Upper lobe of left lung (tissue), 4 donors: ENCODE results near the gene NSUN2.

ENCODE experiments used
- EP300 ChIP-seq, 4 donors: sonication (generic); formaldehyde crosslinking; IDR thresholded peaks; one replicate each; pipeline ENCODE4 v1.5.1; 2017; ENCODE audit warnings: antibody characterized with exemption in 4 of 4, control low read depth in 2 of 4
- POLR2AphosphoS5 ChIP-seq, 2 donors: sonication (generic); formaldehyde crosslinking; IDR thresholded peaks; one replicate each; pipeline ENCODE4 v1.5.1; 2017; ENCODE audit warnings: antibody characterized with exemption in 2 of 2
- TF ChIP-seq, protein P1 (sequence below), 6 experiments: fragments of 450-650 bp in 4 of 6; fragments of 200-600 bp in 2 of 6; sonication (generic) in 2 of 6; IDR thresholded peaks; one replicate each; pipeline ENCODE4 v1.5.1; 2016 to 2019; ENCODE audit warnings: antibody characterized with exemption in 6 of 6

DNA sequence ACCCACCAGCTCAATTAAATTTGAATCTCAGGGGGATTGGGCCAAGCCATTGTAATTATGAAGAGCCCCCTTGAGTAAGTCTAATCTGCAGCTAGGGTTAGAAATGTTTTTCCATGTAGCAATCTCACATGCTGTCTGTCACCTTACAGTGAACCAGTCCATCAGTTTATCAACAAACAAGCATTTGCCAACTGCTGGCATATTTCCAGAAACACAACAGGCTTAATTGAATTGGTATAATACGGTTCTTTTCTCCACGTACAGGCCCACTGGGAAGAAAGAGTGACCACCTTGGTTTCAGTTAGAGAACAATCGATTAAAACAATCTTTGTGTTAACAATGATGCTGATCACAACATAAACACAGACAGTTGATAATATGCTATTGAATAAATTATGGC is 67.4 kb downstream of the NSUN2 start:
- no peak for TF ChIP-seq EP300 (IDR thresholded peaks at IDR 0.05)
- TF ChIP-seq, protein P1, sequence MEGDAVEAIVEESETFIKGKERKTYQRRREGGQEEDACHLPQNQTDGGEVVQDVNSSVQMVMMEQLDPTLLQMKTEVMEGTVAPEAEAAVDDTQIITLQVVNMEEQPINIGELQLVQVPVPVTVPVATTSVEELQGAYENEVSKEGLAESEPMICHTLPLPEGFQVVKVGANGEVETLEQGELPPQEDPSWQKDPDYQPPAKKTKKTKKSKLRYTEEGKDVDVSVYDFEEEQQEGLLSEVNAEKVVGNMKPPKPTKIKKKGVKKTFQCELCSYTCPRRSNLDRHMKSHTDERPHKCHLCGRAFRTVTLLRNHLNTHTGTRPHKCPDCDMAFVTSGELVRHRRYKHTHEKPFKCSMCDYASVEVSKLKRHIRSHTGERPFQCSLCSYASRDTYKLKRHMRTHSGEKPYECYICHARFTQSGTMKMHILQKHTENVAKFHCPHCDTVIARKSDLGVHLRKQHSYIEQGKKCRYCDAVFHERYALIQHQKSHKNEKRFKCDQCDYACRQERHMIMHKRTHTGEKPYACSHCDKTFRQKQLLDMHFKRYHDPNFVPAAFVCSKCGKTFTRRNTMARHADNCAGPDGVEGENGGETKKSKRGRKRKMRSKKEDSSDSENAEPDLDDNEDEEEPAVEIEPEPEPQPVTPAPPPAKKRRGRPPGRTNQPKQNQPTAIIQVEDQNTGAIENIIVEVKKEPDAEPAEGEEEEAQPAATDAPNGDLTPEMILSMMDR (IDR thresholded peaks at IDR 0.05) = no peak
- TF ChIP-seq POLR2AphosphoS5 (IDR thresholded peaks at IDR 0.05) = no peak
